Testis (tissue), 3 donors: ENCODE results near the gene PDE1A. TPM values are rescaled to one million over a fixed set of nuclear protein-coding genes. Genes with fewer than 3 reads are reported as not detected.

Source experiments
- DNase-seq: peaks from one replicate; pipeline ENCODE4 v3.0.0-alpha.2; 2019
- H3K27ac ChIP-seq, 2 donors: fragments of 200-600 bp; sonication (generic); one replicate each; pipeline ENCODE4 v1.5.1; 2019
- H3K27me3 ChIP-seq: fragments of 200-600 bp; sonication (generic); one replicate; pipeline ENCODE4 v1.5.1; 2019
- H3K36me3 ChIP-seq: fragments of 200-600 bp; sonication (generic); one replicate; pipeline ENCODE4 v1.5.1; 2017; ENCODE audit warnings: low read depth; ENCODE audit errors: missing control alignments
- H3K4me1 ChIP-seq: fragments of 200-600 bp; sonication (generic); one replicate; pipeline ENCODE4 v1.5.1; 2019
- H3K4me3 ChIP-seq, 2 donors: fragments of 200-600 bp; sonication (generic); one replicate each; pipeline ENCODE4 v1.5.1; 2017 to 2019
- H3K9me3 ChIP-seq: fragments of 200-600 bp; sonication (generic); one replicate; pipeline ENCODE4 v1.5.1; 2017
- CTCF ChIP-seq, 3 experiments: fragments of 450-650 bp in 2 of 3; fragments of 200-600 bp in 1 of 3; sonication (generic) in 1 of 3; IDR thresholded peaks; one replicate each; pipeline ENCODE4 v1.5.1; 2016 to 2019; ENCODE audit warnings: antibody characterized with exemption in 3 of 3, mild to moderate bottlenecking in 2 of 3, moderate library complexity in 1 of 3
- POLR2A ChIP-seq: fragments of 450-650 bp; IDR thresholded peaks from one replicate; pipeline ENCODE4 v1.6.1; 2017; ENCODE audit warnings: antibody characterized with exemption, mild to moderate bottlenecking, moderate library complexity
- WGBS, 2 donors: methylation state at CpG; one replicate each; pipeline ENCODE4 v1.1.5; 2018; 5-methylcytosine and 5-hydroxymethylcytosine counted together
- intact Hi-C: fragments of 100-400 bp; cut with DNase I; formaldehyde crosslinking; loops from one replicate; pipeline ENCODE4 v1.15.1; 2023; ENCODE audit warnings: low total_unique reads
- polyA plus RNA-seq: library from polyadenylated mRNA; stranded (reverse); fragments of 350-450 nt; fragmentation: Illumina TruSeq; extraction: RNeasy Lipid Tissue Mini Kit (QIAGEN cat#74804); gene quantifications from one replicate; pipeline ENCODE4 v1.2.3, GENCODE V29; 2014; ENCODE audit warnings: low read depth, low replicate concordance; ENCODE audit not compliant: insufficient read depth
- total RNA-seq, 2 donors: library from RNA; depleted of rRNA; stranded (reverse); fragments of >200 nt; gene quantifications; one replicate each; pipeline ENCODE4 v1.2.3, GENCODE V29; 2016

Gene PDE1A
- total and polyA plus RNA-seq, 3 donors from 2014 or later, result 15.2 to 45.0 (median 29.8) TPM

- 66 to 70% methylated on average over 5 of the region's 5 CpGs for WGBS, 2 donors
Observed at GRCh38 chr2:182103526-182103925, 323.3 kb downstream of the PDE1A start.

GRCh38 chr2:182101263-182101662 lies 325.6 kb downstream of the PDE1A start:
- no peak overlapping the region for H3K27ac ChIP-seq
- H3K27me3 ChIP-seq, result no peaks in the 10 kb centered on the region
- H3K9me3 ChIP-seq, result no peaks in the 10 kb centered on the region
- no peaks in the 10 kb centered on the region for H3K36me3 ChIP-seq
- DNase-seq, result no peak
- no peak overlapping the region for H3K4me3 ChIP-seq
- intact Hi-C loops, result no loop called here
- peaks cover 5% of the 10 kb centered on the region for H3K4me1 ChIP-seq
- TF ChIP-seq CTCF (IDR thresholded peaks at IDR 0.05) (peak in 1 of 3 experiments; percentile 30), POLR2A (no peak)

More at GRCh38 chr2:182103526-182103925, 323.3 kb downstream of the PDE1A start:
- H3K9me3 ChIP-seq, result no peaks in the 10 kb centered on the region
- H3K36me3 ChIP-seq, result no peaks in the 10 kb centered on the region
- H3K27ac ChIP-seq, result peak overlapping the region in 1 of 2 donors; percentile 11
- peak; percentile 53 for DNase-seq
- H3K4me1 ChIP-seq, result no peaks in the 10 kb centered on the region
- intact Hi-C loops, result no loop called here
- no peak overlapping the region for H3K4me3 ChIP-seq
- no peak for TF ChIP-seq POLR2A
- TF ChIP-seq CTCF (IDR thresholded peaks at IDR 0.05), result no peak
- no peaks in the 10 kb centered on the region for H3K27me3 ChIP-seq

- no peak overlapping the region for H3K27ac ChIP-seq
- intact Hi-C loops, result no loop called here
- H3K27me3 ChIP-seq, result no peaks in the 10 kb centered on the region
- peaks cover 5% of the 10 kb centered on the region for H3K4me1 ChIP-seq
- DNase-seq, result no peak
- no peaks in the 10 kb centered on the region for H3K9me3 ChIP-seq
- H3K36me3 ChIP-seq, result no peaks in the 10 kb centered on the region
- 74 to 92% methylated on average over 1 of the region's 1 CpG for WGBS, 2 donors
- no peak overlapping the region for H3K4me3 ChIP-seq
- TF ChIP-seq CTCF (IDR thresholded peaks at IDR 0.05), result no peak
- no peak for TF ChIP-seq POLR2A
Observed at GRCh38 chr2:182098648-182099047, 328.2 kb downstream of the PDE1A start.

- H3K27me3 ChIP-seq, result no peaks in the 10 kb centered on the region
- H3K9me3 ChIP-seq, result no peaks in the 10 kb centered on the region
- H3K4me3 ChIP-seq, result no peak overlapping the region
- intact Hi-C loops, result no loop called here
- no peaks in the 10 kb centered on the region for H3K36me3 ChIP-seq
- H3K4me1 ChIP-seq, result peaks cover 5% of the 10 kb centered on the region
- no peak overlapping the region for H3K27ac ChIP-seq
- 77 to 78% methylated on average over 2 of the region's 2 CpGs for WGBS, 2 donors
- TF ChIP-seq POLR2A (no peak), CTCF (IDR thresholded peaks at IDR 0.05) (no peak)
- no peak for DNase-seq
Observed at GRCh38 chr2:182097571-182098164, 329.2 kb downstream of the PDE1A start.

GRCh38 chr2:182090486-182090885 lies 336.4 kb downstream of the PDE1A start:
- TF ChIP-seq POLR2A (no peak), CTCF (IDR thresholded peaks at IDR 0.05) (no peak)
- intact Hi-C loops, result no loop called here
- DNase-seq, result no peak
- 55 to 67% methylated on average over 3 of the region's 3 CpGs for whole genome bisulfite sequencing, 2 donors
- Histone ChIP-seq H3K9me3 (no peaks in the 10 kb centered on the region), H3K4me3 (no peak overlapping the region), H3K4me1 (no peaks in the 10 kb centered on the region), H3K36me3 (no peaks in the 10 kb centered on the region), H3K27me3 (no peaks in the 10 kb centered on the region), H3K27ac (no peak overlapping the region)
